Activated effector memory CD4-positive, alpha-beta T cell treated with Interleukin-2 at 50 U/mL for 16 hours (primary cell): ENCODE results near the gene C9orf85.

Source experiments
- DNase-seq: peaks from one replicate; pipeline ENCODE4 v3.0.0-alpha.2; 2020

The C9orf85 gene

GRCh38 chr9:72022841-72023240 lies 111.4 kb downstream of the C9orf85 start:
- DNase-seq, result no peak
